Measurements from ENCODE around the gene HEXD.

HEXD gene

DNA sequence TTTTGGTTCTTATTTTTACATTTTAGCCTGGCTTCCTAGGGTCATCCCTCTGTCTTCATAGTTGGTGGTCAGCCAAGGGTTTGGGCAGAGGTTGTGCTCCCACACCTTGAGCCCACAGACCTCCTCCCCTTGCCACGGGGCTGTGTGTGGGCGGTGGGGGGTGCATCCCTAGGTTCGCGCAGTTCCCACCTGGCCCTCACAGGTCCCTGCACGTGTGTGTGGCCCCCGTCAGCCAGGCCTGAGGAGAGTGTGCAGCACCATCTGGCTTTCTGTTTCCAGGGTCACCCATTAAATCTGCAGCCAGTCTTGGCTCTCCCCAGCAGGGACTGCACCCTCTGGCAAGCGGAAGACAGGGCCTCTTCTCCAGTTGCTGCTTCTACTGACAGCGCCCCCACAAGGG, 13.9 kb downstream of the HEXD start:
- TF ChIP-seq, protein P1, sequence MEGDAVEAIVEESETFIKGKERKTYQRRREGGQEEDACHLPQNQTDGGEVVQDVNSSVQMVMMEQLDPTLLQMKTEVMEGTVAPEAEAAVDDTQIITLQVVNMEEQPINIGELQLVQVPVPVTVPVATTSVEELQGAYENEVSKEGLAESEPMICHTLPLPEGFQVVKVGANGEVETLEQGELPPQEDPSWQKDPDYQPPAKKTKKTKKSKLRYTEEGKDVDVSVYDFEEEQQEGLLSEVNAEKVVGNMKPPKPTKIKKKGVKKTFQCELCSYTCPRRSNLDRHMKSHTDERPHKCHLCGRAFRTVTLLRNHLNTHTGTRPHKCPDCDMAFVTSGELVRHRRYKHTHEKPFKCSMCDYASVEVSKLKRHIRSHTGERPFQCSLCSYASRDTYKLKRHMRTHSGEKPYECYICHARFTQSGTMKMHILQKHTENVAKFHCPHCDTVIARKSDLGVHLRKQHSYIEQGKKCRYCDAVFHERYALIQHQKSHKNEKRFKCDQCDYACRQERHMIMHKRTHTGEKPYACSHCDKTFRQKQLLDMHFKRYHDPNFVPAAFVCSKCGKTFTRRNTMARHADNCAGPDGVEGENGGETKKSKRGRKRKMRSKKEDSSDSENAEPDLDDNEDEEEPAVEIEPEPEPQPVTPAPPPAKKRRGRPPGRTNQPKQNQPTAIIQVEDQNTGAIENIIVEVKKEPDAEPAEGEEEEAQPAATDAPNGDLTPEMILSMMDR (IDR thresholded peaks at IDR 0.05; ENCODE audit: extremely low read depth, insufficient read depth, missing control alignments), result no peak
- no peak for DNase-seq (ENCODE audit: low spot score)
- in situ Hi-C loops (cut with MboI; ENCODE audit: low pct_unique_long_range_greater_than_20kb, low sequenced_read_pairs, unreplicated experiment), result no loop called here

GRCh38 chr17:82433560-82434215, 15.5 kb downstream of the HEXD start:
- in situ Hi-C loops (cut with MboI; ENCODE audit: low pct_unique_long_range_greater_than_20kb, low sequenced_read_pairs, unreplicated experiment), result no loop called here
- TF ChIP-seq, protein P1 (IDR thresholded peaks at IDR 0.05; ENCODE audit: extremely low read depth, insufficient read depth, missing control alignments), result no peak
- DNase-seq (ENCODE audit: low spot score), result no peak

DNA sequence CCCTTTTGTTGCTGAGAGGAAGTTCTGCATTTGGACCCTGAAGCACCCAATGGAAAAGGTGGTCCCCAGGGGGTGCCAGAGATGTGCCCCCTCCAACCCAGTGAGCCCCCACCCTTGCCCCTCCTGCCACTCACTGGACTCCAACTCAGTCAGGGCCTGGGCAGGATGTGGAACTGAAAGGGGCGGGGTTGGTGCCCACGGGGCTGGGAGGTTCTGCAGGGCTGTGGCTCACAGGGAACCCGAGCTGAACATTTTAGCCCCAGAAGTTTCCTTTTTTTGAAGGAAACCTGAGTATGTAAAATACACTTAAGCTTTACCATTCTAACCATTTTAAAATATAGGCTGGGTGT, 16.0 kb downstream of the HEXD start:
- TF ChIP-seq, protein P1 (IDR thresholded peaks at IDR 0.05; ENCODE audit: extremely low read depth, insufficient read depth, missing control alignments), result no peak
- in situ Hi-C loops (cut with MboI; ENCODE audit: low pct_unique_long_range_greater_than_20kb, low sequenced_read_pairs, unreplicated experiment), result no loop called here
- no peak for DNase-seq (ENCODE audit: low spot score)

GRCh38 chr17:82435103-82435502, 17.0 kb downstream of the HEXD start:
- in situ Hi-C loops (cut with MboI; ENCODE audit: low pct_unique_long_range_greater_than_20kb, low sequenced_read_pairs, unreplicated experiment), result no loop called here
- TF ChIP-seq, protein P1 (IDR thresholded peaks at IDR 0.05; ENCODE audit: extremely low read depth, insufficient read depth, missing control alignments), result no peak
- DNase-seq (ENCODE audit: low spot score), result no peak

DNA sequence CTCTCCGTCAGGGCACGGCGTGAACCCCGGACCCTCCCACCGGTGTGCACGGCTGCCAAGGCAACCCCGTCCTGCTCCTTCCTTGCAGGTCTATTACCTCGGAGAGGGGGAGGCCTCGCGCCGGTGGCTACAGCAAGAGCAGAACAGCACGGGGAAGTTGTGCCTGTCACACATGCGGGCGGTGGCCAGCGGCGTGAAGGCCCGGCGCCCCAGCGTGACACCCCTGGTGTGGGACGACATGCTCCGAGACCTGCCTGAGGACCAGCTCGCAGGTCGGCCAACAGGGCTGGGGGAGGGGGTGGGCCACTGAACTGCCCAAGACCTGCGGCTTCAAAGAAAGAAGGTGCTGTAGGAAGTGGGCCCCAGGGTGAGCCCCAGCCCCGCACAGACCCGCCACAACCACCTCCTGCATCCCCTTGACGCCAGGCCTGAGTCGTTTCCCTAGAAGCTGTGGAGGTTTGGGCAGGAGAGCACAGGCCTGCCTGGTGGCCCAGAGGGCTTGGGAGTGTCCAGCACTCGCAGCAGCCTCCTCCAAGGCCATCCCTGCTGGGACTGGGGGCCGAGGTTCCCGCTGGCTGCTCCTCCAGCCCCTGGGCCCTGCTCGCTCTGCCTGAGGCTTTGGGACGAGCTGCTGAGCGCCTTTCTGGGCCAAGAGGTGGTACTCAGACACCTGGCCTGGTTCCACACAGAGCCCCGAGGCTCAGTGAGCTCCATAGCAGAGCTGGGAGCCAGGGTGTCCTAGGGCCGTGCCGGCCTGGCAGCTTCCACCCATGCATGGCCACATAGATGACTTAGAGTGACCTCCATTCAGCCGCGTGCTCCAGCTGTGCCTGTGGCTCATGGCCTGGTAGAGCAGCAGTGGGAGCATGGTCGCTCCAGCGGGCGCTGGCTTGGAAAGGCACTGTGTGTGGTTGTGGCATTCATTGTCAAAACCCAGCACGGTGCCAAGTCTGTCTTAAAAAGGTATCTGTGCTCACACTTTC, 17.7 kb downstream of the HEXD start:
- in situ Hi-C loops (cut with MboI; ENCODE audit: low pct_unique_long_range_greater_than_20kb, low sequenced_read_pairs, unreplicated experiment), result no loop called here
- DNase-seq (ENCODE audit: low spot score), result no peak
- TF ChIP-seq, protein P1 (IDR thresholded peaks at IDR 0.05; ENCODE audit: extremely low read depth, insufficient read depth, missing control alignments), result no peak

DNA sequence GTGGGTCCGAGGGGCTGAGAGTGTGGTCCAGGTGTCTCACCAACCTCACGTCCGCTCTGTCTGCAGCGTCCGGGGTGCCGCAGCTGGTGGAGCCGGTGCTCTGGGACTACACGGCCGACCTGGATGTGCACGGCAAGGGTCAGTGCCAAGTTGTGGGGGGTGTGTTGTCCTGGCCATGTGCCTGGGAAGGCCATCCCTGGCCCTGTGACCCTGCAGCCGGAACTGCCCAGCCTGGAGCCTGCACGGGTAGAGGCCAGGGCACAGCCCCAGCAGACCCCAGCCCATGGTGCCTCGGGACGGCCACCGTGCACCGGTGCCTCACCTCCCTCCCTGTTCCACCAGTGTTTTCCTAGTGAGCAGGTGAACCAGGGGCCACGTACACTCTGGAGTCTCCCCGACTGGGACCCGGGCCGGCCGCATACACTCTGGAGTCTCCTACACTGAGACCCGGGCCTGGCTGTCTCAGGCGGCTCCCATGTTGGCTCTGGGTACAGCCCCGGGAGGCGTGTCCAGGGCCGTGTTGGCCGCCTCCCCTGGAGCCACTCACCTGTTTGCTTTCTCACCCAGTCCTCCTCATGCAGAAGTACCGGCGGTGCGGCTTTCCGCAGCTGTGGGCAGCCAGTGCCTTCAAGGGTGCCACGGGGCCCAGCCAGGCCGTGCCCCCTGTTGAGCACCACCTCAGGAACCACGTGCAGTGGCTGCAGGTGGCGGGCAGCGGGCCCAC, 18.6 kb downstream of the HEXD start:
- TF ChIP-seq, protein P1 (IDR thresholded peaks at IDR 0.05; ENCODE audit: extremely low read depth, insufficient read depth, missing control alignments), result no peak
- in situ Hi-C loops (cut with MboI; ENCODE audit: low pct_unique_long_range_greater_than_20kb, low sequenced_read_pairs, unreplicated experiment), result no loop called here
- DNase-seq (ENCODE audit: low spot score), result no peak

Data from GM13977 (cell line).